Caco-2 (cell line): ENCODE measurements around the gene BCR. TPM values are rescaled to one million over a fixed set of nuclear protein-coding genes. Genes with fewer than 3 reads are reported as not detected.

Experiments used
- BruUV-seq: library from RNA; stranded (reverse); fragments of 400-500 nt; replicated peaks from 2 replicates; lab custom pipeline; 2021; lab: Mats Ljungman, UMichigan
- CTCF ChIA-PET: fragments of 300-600 bp; sonication (Branson Sonifier 250); formaldehyde crosslinking; loops from one replicate; lab custom pipeline; 2022; ENCODE audit warnings: antibody characterized with exemption; lab: Charles Lee
- POLR2A ChIA-PET: fragments of 300-600 bp; sonication (Branson Sonifier 250); formaldehyde crosslinking; loops from one replicate; lab custom pipeline; 2022; ENCODE audit warnings: antibody characterized with exemption; lab: Charles Lee
- DNase-seq, 2 experiments: peaks; one replicate each; pipeline versions ENCODE4 v3.0.0 to v3.0.0-alpha.2; 2020 to 2022
- H3K27me3 ChIP-seq: replicated peaks from 2 replicates; pipeline ENCODE4 v1.6.0; 2011; ENCODE audit warnings: low read length; ENCODE audit not compliant: control insufficient read depth, insufficient read depth
- H3K36me3 ChIP-seq: 2 replicates; pipeline ENCODE4 v1.5.1; 2011; ENCODE audit warnings: low read length; ENCODE audit not compliant: control insufficient read depth, insufficient read depth
- H3K4me1 ChIP-seq: fragments of 250-450 bp; sonication (Bioruptor Pico); 2 replicates; pipeline ENCODE4 v1.5.1; 2020; ENCODE audit warnings: mild to moderate bottlenecking
- H3K4me3 ChIP-seq: 2 replicates; pipeline ENCODE4 v1.5.1; 2011; ENCODE audit warnings: low read depth, mild to moderate bottlenecking, control low read depth, low read length
- H3K9me3 ChIP-seq: fragments of 250-450 bp; sonication (Bioruptor Pico); 2 replicates; pipeline ENCODE4 v1.5.1; 2020; ENCODE audit warnings: mild to moderate bottlenecking, moderate library complexity
- H3K27ac Mint-ChIP-seq: one replicate; pipeline ENCODE4 v1.8.0; 2022; ENCODE audit warnings: mixed read lengths; ENCODE audit not compliant: unreplicated experiment
- H3K27me3 Mint-ChIP-seq: one replicate; pipeline ENCODE4 v1.8.0; 2022; ENCODE audit warnings: mixed read lengths; ENCODE audit not compliant: insufficient read depth, unreplicated experiment
- H3K36me3 Mint-ChIP-seq: one replicate; pipeline ENCODE4 v1.8.0; 2022; ENCODE audit warnings: mild to moderate bottlenecking, mixed read lengths; ENCODE audit not compliant: insufficient read depth, unreplicated experiment
- H3K4me1 Mint-ChIP-seq: one replicate; pipeline ENCODE4 v1.8.0; 2022; ENCODE audit warnings: low read depth, mixed read lengths; ENCODE audit not compliant: unreplicated experiment
- H3K4me3 Mint-ChIP-seq: one replicate; pipeline ENCODE4 v1.8.0; 2022; ENCODE audit warnings: mild to moderate bottlenecking, moderate library complexity, mixed read lengths; ENCODE audit not compliant: unreplicated experiment
- H3K9me3 Mint-ChIP-seq: one replicate; pipeline ENCODE4 v1.8.0; 2022; ENCODE audit warnings: mixed read lengths; ENCODE audit not compliant: unreplicated experiment
- intact Hi-C: fragments of 100-400 bp; cut with micrococcal nuclease; formaldehyde crosslinking; loops from one replicate; pipeline ENCODE4 v1.10.0; 2022; ENCODE audit not compliant: unreplicated experiment
- total RNA-seq: library from RNA; stranded (reverse); gene quantifications from 2 replicates; pipeline ENCODE4 v1.2.3, GENCODE V29; 2022
- TF ChIP-seq, protein P1 (sequence below), 2 experiments: fragments of 200-600 bp in 1 of 2; IDR thresholded peaks; 1 replicate in 1 of 2; 2 replicates in 1 of 2; pipeline versions ENCODE4 v1.5.1 to v1.8.0; 2011 to 2022; ENCODE audit warnings: antibody characterized with exemption in 1 of 2, control low read depth in 1 of 2, inconsistent platforms in 1 of 2, low read depth in 1 of 2, low read length in 1 of 2, mild to moderate bottlenecking in 1 of 2, moderate library complexity in 1 of 2; ENCODE audit not compliant: insufficient read depth in 1 of 2, severe bottlenecking in 1 of 2, unreplicated experiment in 1 of 2

The BCR gene
- total RNA-seq, 1 experiment from 2014 or later, result 87.4 TPM

GRCh38 chr22:23230348-23231068, 50.2 kb downstream of the BCR start:
- Histone ChIP-seq H3K4me3 (no peak overlapping the region), H3K9me3 (no peaks in the 10 kb centered on the region; the same call in 1 of the 2 replicates), H3K4me1 (no peaks in the 10 kb centered on the region), H3K27me3 (no peaks in the 10 kb centered on the region), H3K36me3 (peaks cover 2% of the 10 kb centered on the region)
- no TSS peak for BruUV-seq
- peaks cover 7% of the 10 kb centered on the region for H3K4me1 Mint-ChIP-seq
- TF ChIP-seq, protein P1, sequence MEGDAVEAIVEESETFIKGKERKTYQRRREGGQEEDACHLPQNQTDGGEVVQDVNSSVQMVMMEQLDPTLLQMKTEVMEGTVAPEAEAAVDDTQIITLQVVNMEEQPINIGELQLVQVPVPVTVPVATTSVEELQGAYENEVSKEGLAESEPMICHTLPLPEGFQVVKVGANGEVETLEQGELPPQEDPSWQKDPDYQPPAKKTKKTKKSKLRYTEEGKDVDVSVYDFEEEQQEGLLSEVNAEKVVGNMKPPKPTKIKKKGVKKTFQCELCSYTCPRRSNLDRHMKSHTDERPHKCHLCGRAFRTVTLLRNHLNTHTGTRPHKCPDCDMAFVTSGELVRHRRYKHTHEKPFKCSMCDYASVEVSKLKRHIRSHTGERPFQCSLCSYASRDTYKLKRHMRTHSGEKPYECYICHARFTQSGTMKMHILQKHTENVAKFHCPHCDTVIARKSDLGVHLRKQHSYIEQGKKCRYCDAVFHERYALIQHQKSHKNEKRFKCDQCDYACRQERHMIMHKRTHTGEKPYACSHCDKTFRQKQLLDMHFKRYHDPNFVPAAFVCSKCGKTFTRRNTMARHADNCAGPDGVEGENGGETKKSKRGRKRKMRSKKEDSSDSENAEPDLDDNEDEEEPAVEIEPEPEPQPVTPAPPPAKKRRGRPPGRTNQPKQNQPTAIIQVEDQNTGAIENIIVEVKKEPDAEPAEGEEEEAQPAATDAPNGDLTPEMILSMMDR (IDR thresholded peaks at IDR 0.05; ENCODE audit: insufficient read depth in 1 of 2, low read depth in 1 of 2, low read length in 1 of 2, severe bottlenecking in 1 of 2, unreplicated experiment in 1 of 2), result no peak
- H3K9me3 Mint-ChIP-seq, result peaks cover 12% of the 10 kb centered on the region
- no peak for DNase-seq
- peaks cover 22% of the 10 kb centered on the region for H3K36me3 Mint-ChIP-seq
- ChIA-PET POLR2A (no interaction called here), CTCF (interaction anchor here (0.7 kb wide), 1 partner anchor 65 kb away, joined by 3 read pairs; no protein-coding TSS in a partner anchor)
- no peak overlapping the region for H3K27ac Mint-ChIP-seq
- intact Hi-C loops, result no loop called here
- H3K4me3 Mint-ChIP-seq, result no peak overlapping the region
- H3K27me3 Mint-ChIP-seq, result no peaks in the 10 kb centered on the region

GRCh38 chr22:23231471-23232093, 51.3 kb downstream of the BCR start:
- Histone ChIP-seq H3K36me3 (peaks cover 2% of the 10 kb centered on the region), H3K4me1 (no peaks in the 10 kb centered on the region), H3K9me3 (no peaks in the 10 kb centered on the region; the same call in 1 of the 2 replicates), H3K27me3 (no peaks in the 10 kb centered on the region), H3K4me3 (no peak overlapping the region)
- Mint-ChIP-seq H3K27ac (no peak overlapping the region), H3K4me3 (no peak overlapping the region), H3K27me3 (no peaks in the 10 kb centered on the region), H3K4me1 (peaks cover 7% of the 10 kb centered on the region), H3K9me3 (peaks cover 12% of the 10 kb centered on the region), H3K36me3 (peaks cover 18% of the 10 kb centered on the region)
- POLR2A ChIA-PET, result no interaction called here
- BruUV-seq, result no TSS peak
- no peak for DNase-seq
- intact Hi-C loops, result no loop called here
- CTCF ChIA-PET, result no interaction called here
- TF ChIP-seq, protein P1 (IDR thresholded peaks at IDR 0.05; ENCODE audit: insufficient read depth in 1 of 2, low read depth in 1 of 2, low read length in 1 of 2, severe bottlenecking in 1 of 2, unreplicated experiment in 1 of 2), result no peak

DNA sequence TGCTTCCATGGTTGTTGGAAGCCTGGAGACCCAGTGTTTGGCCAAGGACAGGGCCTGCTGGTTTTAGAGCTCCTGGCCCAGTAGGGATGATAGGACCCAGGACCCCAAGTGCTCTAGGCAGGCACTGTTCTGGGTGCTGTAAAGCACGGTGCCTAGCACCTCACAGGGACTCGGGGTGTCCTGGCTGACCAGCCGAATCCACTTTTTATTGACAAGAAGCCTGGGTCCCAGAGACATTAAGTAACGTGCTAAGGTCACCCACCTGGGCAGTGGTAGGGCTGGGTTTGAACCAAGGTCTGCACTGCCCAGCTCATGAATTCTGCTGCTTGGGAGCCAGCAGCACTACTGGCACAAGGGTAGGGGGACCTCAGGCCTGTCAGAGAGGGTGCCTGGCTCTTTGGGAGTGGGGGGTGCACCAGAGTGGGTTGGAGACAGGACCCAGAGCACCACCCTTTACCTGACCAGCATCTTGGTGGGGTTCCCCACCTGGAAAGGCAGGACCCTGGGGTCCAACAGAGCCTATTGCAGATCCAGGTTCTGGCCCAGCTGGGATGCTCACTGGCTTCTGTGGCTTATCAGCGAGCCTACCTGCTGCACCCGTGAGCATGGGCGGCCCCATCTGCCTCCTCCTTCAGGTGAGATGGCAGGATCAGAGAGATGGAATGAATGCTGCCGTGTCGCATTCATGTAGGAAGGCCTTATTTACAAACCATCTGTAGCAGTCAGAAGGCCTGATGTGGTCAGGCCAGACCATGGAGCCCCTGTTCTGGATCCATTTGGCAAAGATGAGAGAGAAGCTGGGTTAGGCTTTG, 52.0 kb downstream of the BCR start:
- ChIA-PET POLR2A (no interaction called here), CTCF (no interaction called here)
- H3K9me3 ChIP-seq, result no peaks in the 10 kb centered on the region; the same call in 1 of the 2 replicates
- DNase-seq, result no peak
- Mint-ChIP-seq H3K9me3 (peaks cover 12% of the 10 kb centered on the region), H3K36me3 (peaks cover 21% of the 10 kb centered on the region), H3K27ac (no peak overlapping the region), H3K27me3 (no peaks in the 10 kb centered on the region), H3K4me3 (no peak overlapping the region), H3K4me1 (peaks cover 7% of the 10 kb centered on the region)
- H3K4me3 ChIP-seq, result no peak overlapping the region
- intact Hi-C loops, result no loop called here
- TF ChIP-seq, protein P1 (IDR thresholded peaks at IDR 0.05; ENCODE audit: insufficient read depth in 1 of 2, low read depth in 1 of 2, low read length in 1 of 2, severe bottlenecking in 1 of 2, unreplicated experiment in 1 of 2), result no peak
- H3K4me1 ChIP-seq, result no peaks in the 10 kb centered on the region
- peaks cover 3% of the 10 kb centered on the region for H3K36me3 ChIP-seq
- BruUV-seq, result no TSS peak
- H3K27me3 ChIP-seq, result no peaks in the 10 kb centered on the region
